Measurements from ENCODE around the gene KLRB1.

- TF ChIP-seq CTCF (conservative IDR thresholded peaks at IDR 0.05; ENCODE audit: low read depth, low read length) (no peak), EZH2 (IDR thresholded peaks at IDR 0.05; ENCODE audit: low read length, unreplicated experiment) (no peak), EZH2phosphoT487 (IDR thresholded peaks at IDR 0.05; ENCODE audit: borderline replicate concordance, low read length) (no peak)
Measured at GRCh38 chr12:9615420-9616136, 7.9 kb upstream of the KLRB1 start.

All from PC-3 (cell line).